Endothelial cell of umbilical vein (primary cell): ENCODE data around the gene COL6A3. TPM values are rescaled to one million over a fixed set of nuclear protein-coding genes. Genes with fewer than 3 reads are reported as not detected.

Experiments used
- BruUV-seq: library from RNA; stranded (reverse); fragments of 400-500 nt; replicated peaks from 2 replicates; lab custom pipeline; 2021; lab: Mats Ljungman, UMichigan
- CTCF ChIA-PET: fragments of 300-600, 350-600 bp; sonication (Branson Sonifier 250); formaldehyde crosslinking; loops from one replicate; lab custom pipeline; 2021; ENCODE audit warnings: antibody characterized with exemption, inconsistent platforms; lab: Charles Lee
- POLR2A ChIA-PET: fragments of 300-600, 350-600 bp; sonication (Branson Sonifier 250); formaldehyde crosslinking; loops from one replicate; lab custom pipeline; 2021; ENCODE audit warnings: antibody characterized with exemption, inconsistent platforms; lab: Charles Lee
- DNase-seq: peaks from one replicate; pipeline ENCODE4 v3.0.0-alpha.2; 2011; ENCODE audit warnings: low read depth, low spot score
- FAIRE-seq: peaks from 2 replicates; lab custom pipeline; 2011; peaks lifted over from hg19 to GRCh38; lab: Jason Lieb, UNC
- H2AFZ ChIP-seq: 2 replicates; pipeline ENCODE4 v1.6.0; 2012; ENCODE audit warnings: low read depth, low read length, control low read depth, inconsistent platforms
- H3K27ac ChIP-seq: 2 replicates; pipeline ENCODE4 v1.5.1; 2011; ENCODE audit warnings: low read depth, mild to moderate bottlenecking, control low read depth, low read length, moderate library complexity; ENCODE audit not compliant: insufficient read depth
- H3K27me3 ChIP-seq, 2 experiments: 2 replicates each; pipeline versions ENCODE4 v1.6.0 to v1.6.1; 2011; ENCODE audit warnings: low read length in 2 of 2, mixed read lengths in 1 of 2; ENCODE audit not compliant: control insufficient read depth in 2 of 2, insufficient read depth in 2 of 2
- H3K36me3 ChIP-seq, 2 experiments: 2 replicates in 1 of 2; 3 replicates in 1 of 2; pipeline ENCODE4 v1.5.1; 2011; ENCODE audit warnings: low read length in 2 of 2, mild to moderate bottlenecking in 1 of 2, moderate library complexity in 1 of 2; ENCODE audit not compliant: control insufficient read depth in 2 of 2, insufficient read depth in 2 of 2; ENCODE audit errors: extremely low read depth in 1 of 2
- H3K4me1 ChIP-seq: 3 replicates; pipeline ENCODE4 v1.5.1; 2011; ENCODE audit warnings: mild to moderate bottlenecking, low read length; ENCODE audit not compliant: control insufficient read depth, insufficient read depth; ENCODE audit errors: extremely low read depth
- H3K4me2 ChIP-seq: 2 replicates; pipeline ENCODE4 v1.6.1; 2011; ENCODE audit warnings: low read length, control low read depth, mixed read lengths; ENCODE audit not compliant: insufficient read depth
- H3K4me3 ChIP-seq, 3 experiments: fragments of 200-600 bp in 1 of 3; sonication (generic), shearing (Covaris generic) in 1 of 3; replicated peaks in 1 of 3; 2 replicates each; pipeline ENCODE4 v1.5.1; 2011 to 2016; ENCODE audit warnings: control low read depth in 3 of 3, low read length in 3 of 3, mild to moderate bottlenecking in 2 of 3, inconsistent platforms in 1 of 3, low read depth in 1 of 3, moderate library complexity in 1 of 3; ENCODE audit not compliant: insufficient read depth in 1 of 3
- H3K79me2 ChIP-seq: 2 replicates; pipeline ENCODE4 v1.6.0; 2012; ENCODE audit warnings: low read length, inconsistent platforms; ENCODE audit not compliant: control insufficient read depth, insufficient read depth
- H3K9ac ChIP-seq: replicated peaks from 2 replicates; pipeline ENCODE3; 2011; ENCODE audit warnings: low read length, control low read depth; ENCODE audit not compliant: insufficient read depth; ENCODE audit errors: extremely low read depth
- H3K9me1 ChIP-seq: replicated peaks from 3 replicates; pipeline ENCODE4 v1.6.0; 2011; ENCODE audit warnings: mild to moderate bottlenecking, low read length; ENCODE audit not compliant: control insufficient read depth, insufficient read depth; ENCODE audit errors: extremely low read depth
- H3K9me3 ChIP-seq: replicated peaks from 2 replicates; pipeline ENCODE4 v1.5.1; 2012; ENCODE audit warnings: low read length, inconsistent platforms; ENCODE audit not compliant: control insufficient read depth, insufficient read depth
- H4K20me1 ChIP-seq: replicated peaks from 2 replicates; pipeline ENCODE3; 2011; ENCODE audit warnings: mild to moderate bottlenecking, low read length; ENCODE audit not compliant: control insufficient read depth, insufficient read depth; ENCODE audit errors: extremely low read depth
- CTCF ChIP-seq, 2 donors: IDR thresholded peaks; 1 replicate in 1 of 2; 2 replicates in 1 of 2; pipeline ENCODE4 v1.5.1; 2011; ENCODE audit warnings: low read length in 2 of 2, mild to moderate bottlenecking in 2 of 2, moderate library complexity in 2 of 2, control low read depth in 1 of 2, inconsistent platforms in 1 of 2, low read depth in 1 of 2; ENCODE audit not compliant: insufficient read depth in 1 of 2; ENCODE audit errors: extremely low read depth in 1 of 2
- FOS ChIP-seq: IDR thresholded peaks from 2 replicates; pipeline ENCODE4 v1.6.1; 2011; ENCODE audit warnings: mild to moderate bottlenecking, low read length, moderate library complexity, borderline replicate concordance; ENCODE audit not compliant: insufficient read depth
- GATA2 ChIP-seq: IDR thresholded peaks from 2 replicates; pipeline ENCODE4 v1.7.0; 2011; ENCODE audit warnings: low read depth, mild to moderate bottlenecking, moderate library complexity, mixed read lengths, low read length; ENCODE audit not compliant: insufficient read length, insufficient read depth
- JUN ChIP-seq: IDR thresholded peaks from 2 replicates; pipeline ENCODE4 v1.6.1; 2011; ENCODE audit warnings: borderline replicate concordance, low read depth; ENCODE audit not compliant: insufficient read length, insufficient read depth
- MAX ChIP-seq: IDR thresholded peaks from 2 replicates; pipeline ENCODE4 v1.6.1; 2011; ENCODE audit not compliant: insufficient read depth, insufficient read length
- MYC ChIP-seq: IDR thresholded peaks from one replicate; pipeline ENCODE4 v1.6.1; 2011; ENCODE audit warnings: mild to moderate bottlenecking, low read depth, low read length
- POLR2A ChIP-seq: IDR thresholded peaks from 2 replicates; pipeline ENCODE4 v1.6.1; 2012; ENCODE audit warnings: low read depth, mild to moderate bottlenecking, control low read depth, low read length
- POLR2AphosphoS5 ChIP-seq: IDR thresholded peaks from 2 replicates; pipeline ENCODE4 v1.6.1; 2012; ENCODE audit warnings: low read depth, mild to moderate bottlenecking, control low read depth, low read length, moderate library complexity; ENCODE audit not compliant: insufficient read depth
- dilution Hi-C: fragments of 300-500 bp; cut with MboI; formaldehyde crosslinking; loops from one replicate; pipeline ENCODE4 v1.15.0; 2019; ENCODE audit warnings: low sequenced_read_pairs; ENCODE audit not compliant: extremely low pct_ligation_motif_present
- intact Hi-C: fragments of 100-400 bp; cut with micrococcal nuclease; formaldehyde crosslinking; loops from one replicate; pipeline ENCODE4 v1.10.0; 2022
- polyA plus RNA-seq, 4 experiments: library from polyadenylated mRNA; depleted of rRNA in 3 of 4; stranded (reverse) in 3 of 4; unstranded in 1 of 4; fragments of >200 nt; gene quantifications; 2 replicates each; pipeline versions ENCODE4 v1.2.1 to v1.2.3, GENCODE V29; 2011 to 2012; ENCODE audit warnings: missing spikeins in 1 of 4
- total RNA-seq: library from RNA; stranded (reverse); gene quantifications from 2 replicates; pipeline ENCODE4 v1.2.3, GENCODE V29; 2021

The COL6A3 gene
- total and polyA plus RNA-seq, 2 donors (not counting 3 experiments of a cell fraction or from before 2014, with no cell fraction given) = 0.03 TPM; not detected in 1

GRCh38 chr2:237344942-237345341 lies 69.0 kb downstream of the COL6A3 start:
- Histone ChIP-seq H3K9me3 (no peaks in the 10 kb centered on the region), H3K36me3 (no peaks in the 10 kb centered on the region), H3K79me2 (no peaks in the 10 kb centered on the region), H3K27me3 (no peaks in the 10 kb centered on the region), H3K27ac (no peak overlapping the region), H3K4me1 (no peaks in the 10 kb centered on the region), H3K4me2 (no peak overlapping the region), H3K9ac (no peak overlapping the region), H3K9me1 (no peaks in the 10 kb centered on the region), H2AFZ (no peak overlapping the region), H4K20me1 (no peaks in the 10 kb centered on the region), H3K4me3 (no peak overlapping the region)
- no peak for FAIRE-seq
- no peak for TF ChIP-seq FOS
- TF ChIP-seq POLR2AphosphoS5 = no peak
- no peak for TF ChIP-seq JUN
- TF ChIP-seq MAX = no peak
- TF ChIP-seq GATA2 = no peak
- no peak for TF ChIP-seq MYC
- TF ChIP-seq POLR2A = no peak
- TF ChIP-seq CTCF (IDR thresholded peaks at IDR 0.05; ENCODE audit: extremely low read depth in 1 of 2, insufficient read depth in 1 of 2, low read depth in 1 of 2, low read length in 2 of 2) = no peak
- intact Hi-C loops = no loop called here
- DNase-seq = no peak
- no TSS peak for BruUV-seq
- POLR2A ChIA-PET = no interaction called here
- dilution Hi-C loops = no loop called here
- CTCF ChIA-PET = no interaction called here
